Astrocyte (in vitro differentiated cells and primary cell): ENCODE results near the gene IDE. TPM values are rescaled to one million over a fixed set of nuclear protein-coding genes. Genes with fewer than 3 reads are reported as not detected.

Experiments used
- DNase-seq: peaks from one replicate; pipeline ENCODE4 v3.0.0-alpha.2; 2010; ENCODE audit warnings: low read depth
- FAIRE-seq: peaks from 2 replicates; lab custom pipeline; 2011; peaks lifted over from hg19 to GRCh38; lab: Jason Lieb, UNC
- H2AFZ ChIP-seq: 2 replicates; pipeline ENCODE4 v1.6.0; 2012; ENCODE audit warnings: low read depth, low read length, inconsistent platforms
- H3K27ac ChIP-seq: 2 replicates; pipeline ENCODE4 v1.5.1; 2011; ENCODE audit warnings: low read depth, low read length, inconsistent platforms
- H3K27me3 ChIP-seq: 2 replicates; pipeline ENCODE4 v1.6.0; 2011; ENCODE audit warnings: low read length, inconsistent platforms; ENCODE audit not compliant: insufficient read depth
- H3K36me3 ChIP-seq: 2 replicates; pipeline ENCODE4 v1.5.1; 2011; ENCODE audit warnings: low read length, inconsistent platforms; ENCODE audit not compliant: insufficient read depth
- H3K4me1 ChIP-seq: 2 replicates; pipeline ENCODE4 v1.5.1; 2011; ENCODE audit warnings: low read length, inconsistent platforms; ENCODE audit not compliant: insufficient read depth
- H3K4me2 ChIP-seq: 2 replicates; pipeline ENCODE4 v1.6.0; 2012; ENCODE audit warnings: low read length, inconsistent platforms
- H3K4me3 ChIP-seq: 2 replicates; pipeline ENCODE4 v1.5.1; 2011; ENCODE audit warnings: low read depth, mild to moderate bottlenecking, low read length, inconsistent platforms; ENCODE audit not compliant: insufficient read depth
- H3K79me2 ChIP-seq: 2 replicates; pipeline ENCODE4 v1.6.0; 2012; ENCODE audit warnings: mild to moderate bottlenecking, low read length, inconsistent platforms; ENCODE audit not compliant: insufficient read depth
- H3K9ac ChIP-seq: 2 replicates; pipeline ENCODE4 v1.6.0; 2012; ENCODE audit warnings: mild to moderate bottlenecking, low read length, inconsistent platforms
- H3K9me3 ChIP-seq: 2 replicates; pipeline ENCODE4 v1.5.1; 2012; ENCODE audit warnings: low read depth, mild to moderate bottlenecking, low read length, inconsistent platforms; ENCODE audit not compliant: insufficient read depth
- H4K20me1 ChIP-seq: 2 replicates; pipeline ENCODE4 v1.6.0; 2012; ENCODE audit warnings: low read length, inconsistent platforms; ENCODE audit not compliant: insufficient read depth
- H3K27ac Mint-ChIP-seq: one replicate; pipeline ENCODE4 v1.8.0; 2021; ENCODE audit warnings: mild to moderate bottlenecking, mixed read lengths; ENCODE audit not compliant: unreplicated experiment
- H3K27me3 Mint-ChIP-seq: one replicate; pipeline ENCODE4 v1.8.0; 2021; ENCODE audit warnings: low read depth, mixed read lengths; ENCODE audit not compliant: unreplicated experiment
- H3K36me3 Mint-ChIP-seq: one replicate; pipeline ENCODE4 v1.8.0; 2021; ENCODE audit warnings: low read depth, mixed read lengths; ENCODE audit not compliant: unreplicated experiment
- H3K4me1 Mint-ChIP-seq: one replicate; pipeline ENCODE4 v1.8.0; 2021; ENCODE audit warnings: low read depth, mixed read lengths; ENCODE audit not compliant: unreplicated experiment
- H3K4me3 Mint-ChIP-seq: one replicate; pipeline ENCODE4 v1.8.0; 2021; ENCODE audit warnings: mild to moderate bottlenecking, moderate library complexity, mixed read lengths; ENCODE audit not compliant: unreplicated experiment
- H3K9me3 Mint-ChIP-seq: one replicate; pipeline ENCODE4 v1.8.0; 2021; ENCODE audit warnings: mild to moderate bottlenecking, mixed read lengths; ENCODE audit not compliant: unreplicated experiment
- CTCF ChIP-seq: IDR thresholded peaks from 2 replicates; pipeline ENCODE4 v1.5.1; 2011; ENCODE audit warnings: low read depth, mild to moderate bottlenecking, inconsistent platforms, low read length, moderate library complexity; ENCODE audit not compliant: insufficient read depth
- EZH2 ChIP-seq: IDR thresholded peaks from 2 replicates; pipeline ENCODE4 v1.6.1; 2012; ENCODE audit warnings: mild to moderate bottlenecking, low read length, inconsistent platforms; ENCODE audit not compliant: insufficient read depth
- total RNA-seq: library from RNA; stranded (reverse); gene quantifications from 2 replicates; pipeline ENCODE4 v1.2.1, GENCODE V29; 2021

The IDE gene
- total RNA-seq, 1 donor from 2014 or later = 35.9 TPM

GRCh38 chr10:92479547-92479946 lies 94.3 kb downstream of the IDE start:
- Histone ChIP-seq H3K4me1 (no peaks in the 10 kb centered on the region), H2AFZ (no peak overlapping the region), H3K27ac (no peak overlapping the region), H4K20me1 (peaks cover 3% of the 10 kb centered on the region), H3K9me3 (no peaks in the 10 kb centered on the region), H3K4me3 (no peak overlapping the region), H3K27me3 (no peaks in the 10 kb centered on the region), H3K79me2 (no peaks in the 10 kb centered on the region), H3K4me2 (no peak overlapping the region), H3K36me3 (peaks cover 21% of the 10 kb centered on the region), H3K9ac (no peak overlapping the region)
- TF ChIP-seq CTCF = no peak
- DNase-seq = no peak
- peaks cover 2% of the 10 kb centered on the region for H3K4me1 Mint-ChIP-seq
- no peak overlapping the region for H3K4me3 Mint-ChIP-seq
- FAIRE-seq = no peak
- no peak overlapping the region for H3K27ac Mint-ChIP-seq
- no peaks in the 10 kb centered on the region for H3K27me3 Mint-ChIP-seq
- H3K9me3 Mint-ChIP-seq = no peaks in the 10 kb centered on the region
- H3K36me3 Mint-ChIP-seq = peaks cover 3% of the 10 kb centered on the region

- FAIRE-seq (no peak), DNase-seq (no peak)
- Histone ChIP-seq H3K27ac (no peak overlapping the region), H3K4me3 (no peak overlapping the region), H4K20me1 (peaks cover 3% of the 10 kb centered on the region), H2AFZ (no peak overlapping the region), H3K9ac (no peak overlapping the region), H3K4me1 (no peaks in the 10 kb centered on the region), H3K9me3 (no peaks in the 10 kb centered on the region), H3K79me2 (no peaks in the 10 kb centered on the region), H3K36me3 (peaks cover 20% of the 10 kb centered on the region), H3K27me3 (no peaks in the 10 kb centered on the region), H3K4me2 (no peak overlapping the region)
- TF ChIP-seq CTCF (no peak), EZH2 (no peak)
- no peaks in the 10 kb centered on the region for H3K27me3 Mint-ChIP-seq
- H3K4me3 Mint-ChIP-seq = no peak overlapping the region
- peaks cover 2% of the 10 kb centered on the region for H3K4me1 Mint-ChIP-seq
- no peak overlapping the region for H3K27ac Mint-ChIP-seq
- peaks cover 3% of the 10 kb centered on the region for H3K36me3 Mint-ChIP-seq
- no peaks in the 10 kb centered on the region for H3K9me3 Mint-ChIP-seq
These were observed 95.4 kb downstream of the IDE start for GRCh38 chr10:92478536-92478935.

GRCh38 chr10:92475357-92475868 lies 98.5 kb downstream of the IDE start:
- DNase-seq = no peak
- no peak overlapping the region for H2AFZ ChIP-seq
- no peak overlapping the region for H3K4me3 Mint-ChIP-seq
- H3K4me1 Mint-ChIP-seq = no peaks in the 10 kb centered on the region
- no peak overlapping the region for H3K9ac ChIP-seq
- no peak overlapping the region for H3K4me3 ChIP-seq
- FAIRE-seq = no peak
- H3K79me2 ChIP-seq = no peaks in the 10 kb centered on the region
- no peaks in the 10 kb centered on the region for H3K27me3 Mint-ChIP-seq
- peaks cover 15% of the 10 kb centered on the region for H3K36me3 ChIP-seq
- peaks cover 3% of the 10 kb centered on the region for H4K20me1 ChIP-seq
- H3K36me3 Mint-ChIP-seq = no peaks in the 10 kb centered on the region
- H3K27me3 ChIP-seq = no peaks in the 10 kb centered on the region
- H3K9me3 ChIP-seq = no peaks in the 10 kb centered on the region
- H3K4me2 ChIP-seq = no peak overlapping the region
- TF ChIP-seq EZH2 (no peak), CTCF (no peak)
- no peaks in the 10 kb centered on the region for H3K9me3 Mint-ChIP-seq
- no peak overlapping the region for H3K27ac Mint-ChIP-seq
- H3K27ac ChIP-seq = no peak overlapping the region
- H3K4me1 ChIP-seq = no peaks in the 10 kb centered on the region
